Measurements from ENCODE around the gene DNAI1.

The DNAI1 gene

DNA sequence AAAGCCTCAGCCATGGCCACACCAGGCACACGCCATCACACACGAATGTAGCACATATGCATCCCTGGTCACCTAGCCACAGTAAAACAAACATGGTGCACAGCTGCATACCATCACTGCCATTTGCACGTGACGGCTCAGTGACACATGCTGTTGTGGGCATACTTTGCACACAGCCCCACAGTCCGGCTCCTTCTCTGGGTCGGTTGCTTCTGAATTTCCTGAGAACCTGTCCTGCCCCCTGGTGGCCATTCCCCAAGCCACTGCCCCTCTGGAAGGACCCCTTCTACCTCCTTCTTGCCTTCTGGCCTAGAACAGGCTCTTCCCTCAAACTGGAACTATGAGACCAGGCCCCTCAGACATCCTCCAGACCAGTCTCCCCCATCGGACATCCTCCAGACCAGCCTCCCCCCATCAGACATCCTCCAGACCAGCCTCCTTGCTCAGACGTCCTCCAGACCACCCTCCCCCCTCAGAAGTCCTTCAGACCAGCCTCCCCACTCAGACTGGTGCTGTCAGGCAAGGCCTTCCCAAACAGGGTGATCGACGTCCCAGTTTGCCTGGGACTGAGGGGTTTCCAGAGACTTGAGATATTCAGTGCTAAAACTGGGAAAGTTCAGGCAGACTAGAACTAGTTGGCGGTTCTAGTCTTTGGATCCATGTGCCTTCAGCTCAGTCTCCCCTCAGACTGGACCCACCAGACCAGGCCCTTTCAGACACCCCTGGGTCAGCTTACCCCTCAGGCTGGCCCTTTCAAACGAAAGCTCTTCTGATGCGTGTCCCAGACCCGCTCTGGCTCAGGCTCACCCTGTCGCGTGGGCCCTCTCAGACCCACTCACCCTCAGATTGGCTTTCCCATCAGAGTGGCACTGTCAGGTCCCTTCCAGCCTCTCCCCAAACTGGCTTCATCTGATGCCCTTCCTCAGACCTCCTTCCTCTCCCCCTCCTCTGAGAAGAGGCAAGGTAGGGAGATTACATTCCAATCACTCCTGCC lies 88.5 kb downstream of the DNAI1 start:
- peak; percentile 10 for DNase-seq

DNA sequence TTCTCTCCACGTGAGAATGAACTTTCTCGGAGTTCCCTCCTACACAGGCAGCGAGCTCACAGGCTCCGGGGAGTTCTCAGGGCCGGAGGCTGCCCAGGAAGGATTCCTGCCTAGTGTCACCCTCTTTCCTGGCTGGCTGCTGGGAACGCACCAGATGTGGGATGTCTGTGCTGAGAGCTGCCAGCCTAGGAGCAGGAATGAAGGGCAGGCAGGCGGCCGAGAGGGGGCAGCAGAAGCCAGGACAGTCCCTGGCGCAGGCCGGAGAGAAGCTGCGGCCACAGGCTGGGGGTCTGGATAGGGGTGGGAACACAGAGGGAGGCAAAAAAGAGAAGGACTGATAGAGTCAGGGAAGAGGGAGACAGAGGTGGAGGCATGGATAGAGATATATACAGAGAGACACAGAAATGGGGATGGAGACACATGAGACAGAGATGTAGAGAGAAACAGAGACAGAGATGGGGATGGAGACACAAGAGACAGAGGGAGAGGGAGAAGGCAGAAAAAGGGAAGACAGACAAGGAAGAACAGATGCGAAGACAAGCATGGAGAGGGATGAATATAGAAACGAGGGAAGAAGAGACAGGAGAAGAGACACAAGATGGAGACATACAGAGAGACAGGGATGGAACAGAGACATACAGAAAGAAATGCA lies 89.5 kb downstream of the DNAI1 start:
- peak; percentile 11 for DNase-seq

DNA sequence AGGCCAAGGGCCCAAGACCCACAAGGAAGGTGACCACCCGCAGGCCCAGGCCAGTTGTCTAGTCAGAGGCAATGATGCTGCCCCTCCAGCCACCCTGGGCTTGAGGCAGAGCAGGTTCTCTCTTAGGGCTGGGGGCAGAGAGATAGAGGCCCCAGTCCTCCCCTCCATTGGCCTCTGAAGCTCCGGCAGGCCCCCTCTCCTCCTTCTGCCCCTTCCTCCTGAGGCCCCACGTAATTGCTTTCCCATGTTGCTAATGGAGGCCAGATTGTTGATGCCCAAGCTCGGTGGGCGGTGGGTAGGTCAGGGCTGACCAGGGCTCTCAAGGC lies 90.8 kb downstream of the DNAI1 start:
- DNase-seq = no peak

DNA sequence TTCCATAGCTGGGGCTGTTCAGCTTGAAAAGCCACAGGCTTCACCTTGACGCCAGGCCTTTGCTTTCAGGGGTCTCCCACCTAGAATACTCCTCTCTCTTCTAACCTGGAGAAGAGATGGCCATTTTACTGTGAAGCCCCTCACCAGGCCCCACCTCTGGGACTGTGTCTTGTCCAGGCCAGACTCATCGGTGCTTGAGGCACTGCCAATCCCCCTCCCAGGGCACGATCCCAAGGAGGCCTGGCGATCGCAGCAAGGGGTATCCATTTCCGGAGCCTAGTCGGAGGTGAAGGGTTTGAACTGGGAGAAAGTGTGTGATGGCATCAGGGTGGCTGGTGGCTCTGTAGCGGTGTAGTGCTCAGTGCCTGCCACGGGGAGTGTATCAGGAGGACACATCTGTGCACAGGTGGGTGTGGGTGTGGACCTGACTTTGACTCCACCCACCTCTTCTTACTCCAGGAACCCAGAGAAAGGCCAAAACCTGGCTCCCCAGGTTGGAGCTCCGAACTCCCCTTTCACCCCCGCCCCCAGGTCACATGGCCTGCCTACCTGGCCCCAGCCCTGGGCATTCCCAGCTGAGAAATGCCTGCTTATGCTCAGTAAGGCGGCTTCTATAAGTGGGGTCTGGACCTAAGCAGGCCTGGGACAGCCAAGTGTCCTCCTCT lies 91.5 kb downstream of the DNAI1 start:
- no peak for DNase-seq

DNA sequence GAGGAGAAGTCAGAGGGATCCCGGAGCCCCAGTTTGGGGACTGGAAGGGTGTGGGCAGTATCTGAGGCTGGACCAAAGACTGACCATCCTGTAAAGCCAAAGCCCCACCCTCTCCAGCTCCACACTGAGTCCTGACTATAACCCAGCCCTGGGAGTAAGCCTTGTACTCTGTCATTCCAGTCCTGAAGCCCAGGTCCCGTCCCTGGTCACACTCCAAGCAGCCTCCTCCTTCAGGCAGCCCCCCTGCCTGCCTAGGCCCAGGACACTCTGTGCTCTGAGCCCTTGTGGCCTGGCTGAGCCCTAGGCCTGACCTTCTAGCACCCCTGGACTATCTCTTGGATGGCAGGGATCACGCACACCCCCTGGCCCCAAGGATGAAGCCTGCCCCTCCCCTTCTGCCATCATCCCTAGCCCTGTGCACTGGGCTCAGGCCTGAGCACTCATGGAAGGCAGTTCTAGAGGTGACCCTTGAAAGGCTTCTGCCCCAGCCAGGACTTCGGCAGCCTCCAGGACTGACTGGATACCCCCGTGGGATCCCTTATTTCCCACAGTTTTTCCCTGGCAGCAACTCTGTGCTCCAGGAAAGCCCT lies 92.2 kb downstream of the DNAI1 start:
- DNase-seq = no peak

DNA sequence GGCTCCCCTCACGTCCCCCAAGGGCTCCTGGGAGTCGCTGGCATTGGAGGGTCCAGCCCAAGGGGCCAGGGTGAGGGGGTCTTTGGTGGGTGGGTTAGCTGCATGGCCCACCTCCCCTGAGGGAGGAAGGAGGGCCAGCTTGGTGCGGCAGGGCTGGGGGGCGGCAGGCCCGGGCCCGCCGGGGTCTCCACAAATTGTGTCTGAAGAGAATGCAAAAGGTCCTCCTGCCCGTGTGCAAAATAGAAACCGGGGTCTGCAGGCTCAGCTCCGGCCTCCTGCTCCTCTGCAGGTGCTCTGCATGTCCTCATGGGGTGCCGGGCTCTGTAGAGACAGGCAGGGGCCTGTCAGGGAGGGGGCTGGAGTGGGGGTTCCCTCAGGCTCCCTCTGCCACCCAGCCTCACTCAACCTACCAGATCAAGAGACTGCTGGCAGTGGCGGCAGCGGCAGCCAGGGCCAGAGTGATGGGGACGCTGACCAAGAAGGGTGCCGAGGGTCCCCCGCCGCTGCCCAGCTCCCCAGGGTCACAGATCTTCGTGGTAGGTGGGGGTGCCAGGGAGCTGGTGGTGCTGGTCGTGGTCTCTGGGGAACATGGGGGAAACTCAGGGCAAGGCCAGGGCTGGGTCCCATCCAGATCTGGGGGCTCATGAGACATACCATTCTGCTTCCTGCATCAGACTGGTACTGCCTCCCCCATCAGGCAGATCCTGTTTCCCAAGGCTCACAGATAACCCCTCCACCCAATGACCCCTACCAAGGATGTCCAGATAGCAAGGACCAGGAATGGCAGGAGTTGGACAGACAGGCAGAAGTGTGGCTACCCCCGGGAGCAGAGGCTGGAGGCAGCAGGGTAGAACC lies 93.4 kb downstream of the DNAI1 start:
- no peak for DNase-seq

DNA sequence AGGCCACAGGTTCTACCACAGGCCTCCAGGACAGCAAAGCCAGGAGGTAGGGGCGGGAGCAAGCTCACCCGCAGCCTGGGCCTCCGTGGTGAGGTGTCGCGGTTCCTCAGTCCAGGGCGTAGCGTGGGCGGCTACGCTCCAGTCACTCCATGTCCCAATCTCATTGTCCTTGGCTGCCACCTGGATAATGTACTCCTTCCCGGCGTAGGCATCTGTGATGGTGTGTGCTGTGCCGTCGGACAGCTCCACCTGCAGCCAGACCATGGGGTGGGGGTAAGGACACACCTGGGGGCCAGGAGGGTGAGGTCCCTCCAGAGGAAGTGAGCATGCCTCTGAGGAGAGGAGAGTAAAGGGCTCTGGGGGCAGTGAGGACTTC lies 94.0 kb downstream of the DNAI1 start:
- no peak for DNase-seq

DNA sequence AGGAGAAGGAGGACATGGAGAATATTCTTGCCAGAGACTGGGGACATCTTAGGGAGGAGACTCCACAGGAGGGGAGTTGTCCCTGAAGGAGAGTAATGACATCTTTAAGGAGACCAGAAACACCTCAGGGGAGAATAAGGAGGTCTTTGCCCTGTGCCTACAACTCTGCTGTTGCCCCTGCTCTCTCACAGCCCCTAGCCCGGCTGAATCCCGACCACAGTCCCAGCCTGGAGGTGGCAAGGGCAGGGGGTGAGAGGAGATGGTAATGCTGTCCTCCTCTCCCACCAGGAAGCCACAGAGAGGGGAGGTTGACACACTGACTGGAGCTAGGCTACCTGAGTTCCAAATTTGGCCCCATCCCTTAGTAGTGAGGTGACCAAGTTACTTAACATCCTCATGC lies 94.4 kb downstream of the DNAI1 start:
- DNase-seq = no peak

DNA sequence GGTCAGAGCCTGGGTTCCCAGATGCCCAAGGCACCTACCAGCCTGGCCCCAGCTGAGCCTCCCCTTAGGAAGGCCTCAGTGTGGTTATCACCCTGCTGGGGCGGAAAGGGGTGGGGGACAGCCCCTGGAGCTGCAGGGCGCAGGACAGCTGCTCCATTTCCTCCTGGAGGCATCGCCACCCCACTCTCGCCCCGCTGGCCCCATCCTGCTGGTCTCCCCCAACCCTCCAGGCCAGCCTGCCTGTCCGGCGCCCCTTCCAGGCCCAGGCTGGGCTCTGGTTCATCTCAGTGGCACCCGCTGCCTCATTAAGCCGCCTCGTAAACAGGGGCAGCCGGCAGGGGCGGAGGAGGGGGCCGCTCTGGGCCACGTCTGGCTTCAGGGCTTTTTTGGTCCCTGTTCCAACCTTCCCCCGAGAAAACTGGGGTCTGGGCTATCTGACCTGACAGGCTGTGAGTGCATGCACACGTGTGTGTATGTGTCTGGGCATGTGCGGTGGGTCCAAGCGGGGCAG lies 95.0 kb downstream of the DNAI1 start:
- no peak for DNase-seq

DNA sequence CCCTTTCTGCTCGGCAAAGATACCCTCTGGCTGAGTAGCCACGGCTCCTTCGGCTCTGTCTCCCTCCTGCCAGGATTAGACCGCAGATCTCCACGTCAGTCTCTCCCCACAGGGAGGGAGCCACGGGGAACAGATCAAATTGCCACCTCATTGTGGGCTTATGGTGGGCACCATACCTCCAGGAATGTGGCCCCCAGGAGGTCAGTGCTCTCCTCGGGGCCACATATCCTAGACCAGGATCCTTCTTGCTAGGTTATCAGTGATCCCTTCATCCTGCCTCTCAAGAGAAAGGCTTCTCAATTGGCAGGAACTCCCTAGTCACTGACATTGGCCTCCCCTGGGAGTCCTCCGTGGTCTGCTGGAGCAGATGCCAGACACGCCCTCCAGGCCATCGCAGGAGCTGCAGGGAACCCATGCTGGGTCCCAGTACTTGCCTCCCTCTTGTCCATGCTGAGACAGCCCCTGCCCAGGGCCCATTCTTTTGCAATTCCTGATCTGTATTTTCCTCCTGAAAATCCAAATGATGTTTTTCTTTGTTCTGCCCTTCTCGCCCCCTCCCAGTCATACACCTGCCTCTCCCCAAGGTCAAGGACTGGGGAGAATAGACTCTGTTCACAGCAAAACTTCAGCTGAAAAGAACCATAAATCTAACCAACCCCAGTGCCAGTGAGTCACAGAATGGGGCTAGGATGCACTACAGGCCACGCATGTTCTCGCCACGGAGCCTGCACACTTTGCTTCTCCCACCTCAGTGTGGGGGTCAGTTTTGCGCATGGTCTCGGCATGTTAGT lies 95.8 kb downstream of the DNAI1 start:
- DNase-seq = no peak

DNA sequence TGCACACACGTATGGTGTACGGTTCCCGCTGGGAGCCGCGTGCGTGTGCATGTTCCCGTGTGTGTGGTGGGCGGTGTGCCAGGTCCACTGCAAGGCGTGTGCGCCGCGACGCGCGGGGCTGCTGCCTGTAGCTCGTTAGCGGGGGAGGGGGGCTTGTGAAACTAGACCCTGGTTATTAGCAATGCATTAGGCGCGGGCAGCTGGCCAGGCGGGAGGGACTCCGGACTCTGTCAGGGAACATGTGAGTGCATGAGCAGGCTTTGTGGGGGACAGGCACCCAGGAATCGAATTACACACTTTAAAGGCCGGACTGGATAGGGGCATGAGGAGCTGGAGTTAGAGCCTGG lies 96.4 kb downstream of the DNAI1 start:
- no peak for DNase-seq

DNA sequence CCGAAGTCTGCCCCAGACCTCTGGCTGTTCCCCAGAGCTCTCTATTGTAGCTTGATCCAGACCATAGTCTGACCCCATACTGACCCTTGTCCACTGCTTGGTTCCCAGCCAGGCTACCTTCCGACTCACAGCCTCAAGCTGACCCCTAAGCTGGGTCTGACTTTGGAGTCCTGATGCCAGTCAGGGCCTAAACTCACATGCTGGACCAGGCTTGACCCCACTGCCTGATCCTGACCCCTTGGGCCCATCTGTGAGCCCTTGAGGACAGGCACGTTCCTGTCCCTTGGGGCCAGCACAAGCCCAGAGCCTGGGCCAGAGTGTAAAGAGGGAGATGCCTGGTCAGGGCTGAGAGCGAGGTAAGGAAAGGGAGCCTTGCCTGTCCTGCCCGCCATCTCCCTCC lies 96.9 kb downstream of the DNAI1 start:
- DNase-seq = no peak

DNA sequence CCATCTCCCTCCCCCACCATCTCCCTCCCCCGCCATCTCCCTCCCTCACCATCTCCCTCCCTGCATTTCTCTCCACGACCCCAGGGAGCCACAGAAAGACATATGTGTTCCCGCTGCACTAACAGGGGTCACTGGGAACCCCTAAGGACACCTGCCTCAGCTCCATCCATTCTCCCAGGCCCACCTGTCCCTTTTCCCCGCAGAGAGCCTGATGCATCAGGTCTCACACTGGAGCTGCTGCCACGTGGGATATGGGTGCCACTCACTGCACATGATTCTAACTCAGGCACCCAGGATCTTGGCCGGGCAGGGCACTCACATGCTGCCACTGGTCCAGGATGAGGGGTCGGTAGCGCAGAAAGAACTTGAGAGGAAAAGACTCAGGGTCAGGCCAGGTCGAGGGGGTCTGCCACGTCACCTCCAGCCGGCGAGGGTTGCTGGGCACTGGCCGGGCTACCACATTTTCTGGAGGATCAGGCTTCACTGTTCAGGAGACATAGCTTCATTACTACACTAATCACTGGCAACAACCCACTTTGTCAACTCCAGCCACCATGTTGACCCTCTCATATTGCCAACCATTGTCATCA lies 97.4 kb downstream of the DNAI1 start:
- DNase-seq = no peak

DNA sequence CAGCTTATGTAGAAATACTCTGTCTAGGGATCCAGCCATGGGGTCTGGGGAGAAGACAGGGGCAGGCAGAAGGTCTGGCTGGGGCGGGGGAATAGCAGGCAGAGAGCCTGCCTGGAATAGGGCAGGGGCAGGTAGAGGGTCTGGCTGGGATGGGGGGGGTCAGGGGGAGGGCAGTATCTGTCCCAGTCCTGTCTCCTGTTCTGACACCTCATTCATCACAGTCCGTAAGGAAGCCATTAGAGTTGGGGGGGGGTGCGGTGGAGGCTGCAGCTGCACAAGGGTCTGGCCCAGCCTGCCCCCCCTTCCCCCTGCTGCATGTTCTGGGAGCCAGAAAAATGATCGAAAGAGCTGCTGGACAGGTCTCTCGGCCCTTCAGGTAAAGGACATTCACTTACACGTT lies 98.3 kb downstream of the DNAI1 start:
- DNase-seq = no peak

DNA sequence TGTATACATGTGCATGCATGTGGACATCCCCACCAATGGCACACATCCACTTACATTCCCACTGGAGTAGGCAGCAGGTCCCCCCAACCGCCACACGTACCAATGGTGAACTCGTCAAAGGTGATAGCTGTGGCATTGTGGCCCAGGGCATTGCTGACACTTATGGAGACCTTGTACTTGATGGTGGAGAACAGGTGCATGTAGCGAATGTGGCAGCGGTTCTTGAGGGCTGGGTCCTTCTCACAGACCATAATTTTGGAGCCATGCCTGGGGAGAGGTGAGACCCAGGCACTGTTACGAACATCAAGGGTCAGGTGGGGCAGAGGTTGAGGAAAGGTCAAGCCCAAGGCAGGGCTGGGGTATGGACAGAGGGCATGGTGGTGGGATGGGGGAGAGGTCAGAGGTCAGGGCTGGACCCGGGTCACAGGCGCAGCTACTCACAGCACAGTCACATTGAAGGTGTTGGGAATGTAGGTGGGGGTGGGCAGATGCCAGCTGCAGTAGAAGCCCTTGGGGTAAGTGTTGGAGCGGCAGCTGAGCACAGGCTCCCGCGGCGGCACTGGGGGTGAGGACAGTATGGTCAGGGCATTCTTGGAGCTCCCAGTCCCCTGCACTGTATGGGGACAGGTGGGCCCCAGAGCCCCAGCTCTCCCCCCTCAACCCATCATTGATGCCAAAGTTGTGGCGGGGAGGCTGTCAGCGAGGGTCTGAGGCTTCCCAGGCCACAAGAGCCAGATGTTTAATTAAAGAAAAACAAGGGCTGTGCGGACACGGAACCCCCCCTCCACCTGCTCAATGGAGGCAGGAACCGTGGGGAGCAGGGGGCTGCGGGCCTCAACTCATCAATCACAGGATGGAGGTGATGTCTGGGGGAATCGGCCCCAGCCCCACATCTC lies 99.1 kb downstream of the DNAI1 start:
- DNase-seq = no peak

DNA sequence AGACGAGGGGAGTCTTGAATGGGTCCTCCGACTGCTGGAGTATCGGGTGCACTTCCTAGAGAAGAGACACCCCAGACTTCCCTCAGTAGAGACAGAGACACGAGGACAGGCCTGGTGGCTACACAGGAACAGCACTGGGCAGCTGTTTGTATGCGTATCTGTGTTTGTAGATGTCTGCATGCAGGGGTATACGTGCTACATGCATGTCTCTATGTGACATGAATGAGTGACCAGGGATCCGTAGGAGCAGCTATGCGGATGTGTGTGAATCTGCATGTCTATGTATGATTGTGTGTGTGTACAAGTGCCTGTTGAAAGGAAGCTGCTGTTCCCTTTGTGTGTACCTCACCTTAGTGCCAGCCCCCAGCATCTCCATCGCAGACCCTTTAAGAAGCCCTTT lies 99.8 kb downstream of the DNAI1 start:
- DNase-seq = no peak

DNA sequence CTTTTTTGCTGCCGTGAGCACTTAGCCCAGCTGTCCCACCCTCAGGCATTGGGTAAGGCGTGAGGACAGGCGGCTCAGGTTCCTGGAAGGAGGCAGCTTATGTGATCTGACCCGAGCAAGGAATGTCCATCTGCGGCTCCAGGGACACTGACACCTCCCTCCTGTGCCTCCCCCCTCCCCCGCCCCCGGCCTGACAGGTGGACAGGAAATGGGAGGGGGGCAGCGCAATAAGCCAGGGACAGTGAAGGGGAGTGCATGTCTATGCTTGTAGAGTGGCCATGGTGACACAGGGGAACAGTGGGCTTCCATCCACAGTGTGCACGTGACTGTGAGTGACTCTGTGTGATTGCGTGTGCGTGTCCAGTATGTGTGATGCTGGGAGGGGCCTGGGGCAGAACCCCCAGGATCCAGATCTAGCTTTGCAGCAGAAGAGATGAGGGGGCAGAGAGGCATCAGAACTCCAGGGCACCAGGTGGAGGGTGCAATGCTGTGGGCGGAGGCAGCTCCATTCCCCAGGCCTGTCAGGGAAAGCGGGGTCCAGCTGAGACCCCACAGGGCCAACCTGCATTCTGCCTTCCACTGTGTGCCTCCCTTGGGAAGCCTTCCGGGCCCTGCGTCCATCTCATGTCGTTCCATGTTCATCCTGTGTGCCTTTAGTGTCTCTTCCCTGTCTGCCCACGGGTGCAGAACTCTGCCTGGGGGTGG lies 100.5 kb downstream of the DNAI1 start:
- no peak for DNase-seq

DNA sequence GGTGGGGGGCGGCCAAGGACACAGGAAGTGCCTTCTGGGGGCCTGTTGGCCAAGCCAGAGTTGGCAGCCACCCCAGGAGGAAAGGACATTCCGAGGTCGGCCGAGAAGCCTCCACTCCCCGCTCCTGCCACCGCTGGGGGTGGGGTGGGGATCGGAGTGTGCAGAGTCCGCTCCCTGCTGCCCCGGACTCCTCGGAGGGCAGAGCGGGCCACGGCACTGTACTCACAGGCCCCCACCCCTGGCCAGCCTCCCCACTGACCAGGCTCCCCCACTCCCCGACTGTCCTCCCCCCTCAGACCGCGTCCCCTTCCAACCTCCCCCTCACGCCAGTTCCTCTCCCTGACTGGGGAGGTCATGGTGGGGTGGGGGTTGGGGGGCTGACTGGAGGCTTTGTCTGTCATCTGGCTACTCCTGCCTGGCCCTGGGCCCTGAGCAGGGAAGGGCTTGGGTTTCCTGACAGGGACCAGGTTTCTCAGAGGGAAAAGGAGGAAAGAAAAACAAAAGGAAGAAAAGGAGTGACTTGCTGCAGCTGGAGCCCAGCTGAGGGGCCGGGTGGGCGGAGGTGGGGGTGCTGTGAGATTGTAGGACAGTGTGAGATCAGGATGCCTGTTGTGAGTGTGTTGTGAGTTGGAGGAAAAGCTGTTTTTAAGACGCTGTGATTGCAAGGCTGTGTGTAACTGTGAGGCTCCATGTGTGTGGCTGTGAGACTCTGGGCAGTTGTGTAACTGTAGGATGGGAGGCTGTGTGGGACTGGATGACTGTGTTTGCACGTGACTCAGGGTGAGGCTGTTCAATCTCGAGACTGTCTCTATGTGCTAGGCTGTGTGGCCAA lies 101.2 kb downstream of the DNAI1 start:
- DNase-seq = no peak
